Activated naive CD8-positive, alpha-beta T cell treated with anti-CD3 and anti-CD28 coated beads, Interleukin-2, amount 10 ng/mL, durations not matched to agents 7 days and 5 days (primary cell): ENCODE results near the gene TLX2. TPM values are rescaled to one million over a fixed set of nuclear protein-coding genes. Genes with fewer than 3 reads are reported as not detected.
A peak's percentile ranks its signal among the peaks of the same experiment; 100 is the strongest.

Source experiments
- ATAC-seq: fragments of 150-1000 bp; cut with Tn5 transposase; one replicate; pipeline ENCODE4 v1.10.0; 2021; ENCODE audit warnings: low read depth, moderate library complexity
- POLR2A ChIA-PET: fragments of 350-600 bp; sonication (Branson Sonifier 250); formaldehyde crosslinking; loops from one replicate; lab custom pipeline; 2021; ENCODE audit warnings: antibody characterized with exemption; lab: Charles Lee
- DNase-seq: peaks from one replicate; pipeline ENCODE4 v3.0.0; 2021
- H3K27ac Mint-ChIP-seq: one replicate; pipeline ENCODE4 v1.8.0; 2022; ENCODE audit warnings: mild to moderate bottlenecking, mixed read lengths
- H3K27me3 Mint-ChIP-seq: one replicate; pipeline ENCODE4 v1.8.0; 2022; ENCODE audit warnings: mild to moderate bottlenecking, moderate library complexity, mixed read lengths
- H3K36me3 Mint-ChIP-seq: one replicate; pipeline ENCODE4 v1.8.0; 2021; ENCODE audit warnings: mild to moderate bottlenecking, mixed read lengths
- H3K4me1 Mint-ChIP-seq: one replicate; pipeline ENCODE4 v1.8.0; 2021; ENCODE audit warnings: mixed read lengths
- H3K4me3 Mint-ChIP-seq: one replicate; pipeline ENCODE4 v1.8.0; 2022; ENCODE audit warnings: mild to moderate bottlenecking, moderate library complexity, mixed read lengths
- H3K9me3 Mint-ChIP-seq: one replicate; pipeline ENCODE4 v1.8.0; 2021; ENCODE audit warnings: mixed read lengths
- total RNA-seq, 2 experiments: library from RNA; stranded (reverse); gene quantifications; one replicate each; pipeline ENCODE4 v1.2.3, GENCODE V29; 2021

TLX2 gene
- total RNA-seq, 2 experiments from 2014 or later, result 0.69 to 0.88 TPM

DNA sequence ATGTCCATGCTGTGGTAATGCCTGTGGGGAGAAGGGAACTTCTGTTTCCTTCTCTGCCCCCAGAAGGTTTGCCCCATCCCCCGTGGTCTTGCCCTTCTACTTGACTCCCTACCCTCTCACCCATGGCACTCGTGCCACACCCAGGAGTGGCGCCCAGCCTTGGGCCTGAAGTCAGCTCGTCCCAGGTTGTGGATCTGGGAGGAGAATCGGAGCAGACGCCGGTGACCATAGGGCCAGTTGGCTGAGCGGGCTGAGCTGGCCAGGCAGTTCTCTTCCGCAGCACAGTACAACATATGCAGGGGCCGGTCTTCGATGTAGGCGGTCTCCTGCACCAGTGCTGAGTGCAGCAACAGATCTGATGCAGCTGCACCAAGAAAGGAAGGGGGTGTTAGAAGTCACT lies 20.2 kb downstream of the TLX2 start:
- Mint-ChIP-seq H3K27ac (no peak overlapping the region), H3K9me3 (no peaks in the 10 kb centered on the region), H3K36me3 (peaks cover 11% of the 10 kb centered on the region), H3K27me3 (peaks cover 21% of the 10 kb centered on the region), H3K4me3 (no peak overlapping the region), H3K4me1 (peaks cover 28% of the 10 kb centered on the region)
- DNase-seq, result no peak
- ATAC-seq, result no peak
- POLR2A ChIA-PET, result interaction anchor here (0.8 kb wide), 1 partner anchor 73 kb away, joined by 3 read pairs; no protein-coding TSS in a partner anchor

DNA sequence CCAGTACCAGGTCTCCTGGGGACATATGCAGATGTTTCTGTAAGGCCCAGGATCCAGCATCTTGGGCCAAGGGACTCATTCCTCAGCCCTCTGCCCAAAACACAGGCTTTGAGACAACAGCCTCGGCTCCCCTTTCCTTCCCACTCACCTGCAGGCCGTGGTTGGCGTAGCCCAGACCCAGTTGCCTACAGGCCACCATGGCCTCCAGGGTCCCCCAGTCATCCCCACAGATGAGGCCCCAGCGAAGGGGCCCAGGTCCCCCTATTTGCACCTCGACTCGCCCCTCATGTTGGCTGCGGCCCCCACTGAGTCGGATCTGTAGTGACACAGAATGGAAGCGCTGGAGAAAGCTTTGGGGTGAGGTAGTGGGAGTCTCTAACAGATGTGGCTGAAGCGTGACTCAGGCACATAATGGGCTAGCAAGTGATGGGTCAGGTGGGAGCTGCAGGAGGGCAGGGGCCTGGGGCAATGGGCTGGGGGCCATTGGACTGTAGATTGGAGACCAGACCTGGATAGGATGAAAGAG lies 21.3 kb downstream of the TLX2 start:
- no peak for ATAC-seq

DNA sequence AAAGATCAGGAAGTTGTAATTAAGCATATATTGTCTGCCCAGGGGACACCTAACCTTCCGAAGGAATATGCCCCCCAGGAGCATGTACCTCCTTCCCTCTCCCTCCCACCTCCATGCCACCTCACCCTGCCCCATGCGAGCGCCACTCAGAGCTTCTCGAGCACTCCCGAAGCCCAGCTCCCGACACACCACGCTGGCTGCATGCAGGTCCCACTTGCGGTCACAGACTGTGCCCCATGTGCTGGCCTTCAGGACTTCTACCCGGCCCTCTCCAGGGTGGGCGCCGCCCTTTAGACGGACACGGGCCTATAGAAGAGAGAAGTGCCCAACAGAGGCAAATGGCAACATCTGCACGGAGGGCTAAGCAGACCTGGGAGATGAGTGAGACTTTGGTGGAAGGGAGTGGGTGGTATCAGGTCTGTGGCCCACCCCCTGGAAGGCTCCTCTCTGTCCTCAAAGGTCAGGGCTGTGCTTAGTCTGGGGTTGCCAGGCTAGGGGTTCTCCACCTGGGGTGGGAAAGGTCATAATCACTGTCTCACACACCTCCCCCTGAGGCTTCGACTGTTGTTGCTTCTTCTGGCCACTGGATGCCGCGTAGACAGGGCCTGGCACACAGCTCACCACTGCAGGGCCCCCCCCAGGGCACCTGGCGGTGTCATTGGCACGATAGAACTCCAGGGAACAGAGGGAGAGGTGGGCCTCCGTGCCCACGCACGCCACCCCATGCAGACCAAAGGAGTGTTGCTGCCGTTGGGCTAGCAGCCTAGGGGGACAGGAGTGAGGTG lies 22.1 kb downstream of the TLX2 start:
- no peak overlapping the region for H3K4me3 Mint-ChIP-seq
- H3K27ac Mint-ChIP-seq, result no peak overlapping the region
- peaks cover 27% of the 10 kb centered on the region for H3K27me3 Mint-ChIP-seq
- peaks cover 6% of the 10 kb centered on the region for H3K36me3 Mint-ChIP-seq
- peaks cover 23% of the 10 kb centered on the region for H3K4me1 Mint-ChIP-seq
- ATAC-seq (no peak), DNase-seq (no peak)
- H3K9me3 Mint-ChIP-seq, result no peaks in the 10 kb centered on the region
- POLR2A ChIA-PET, result interaction anchor here (1.2 kb wide), 1 partner anchor 49 kb away, joined by 4 read pairs; no protein-coding TSS in a partner anchor

More for the DNA sequence above, 21.3 kb downstream of the TLX2 start:
- Mint-ChIP-seq H3K27me3 (peaks cover 24% of the 10 kb centered on the region), H3K9me3 (no peaks in the 10 kb centered on the region), H3K4me3 (no peak overlapping the region), H3K27ac (no peak overlapping the region), H3K36me3 (peaks cover 11% of the 10 kb centered on the region), H3K4me1 (peaks cover 30% of the 10 kb centered on the region)
- POLR2A ChIA-PET, result interaction anchor here (1.2 kb wide), 1 partner anchor 50 kb away, joined by 4 read pairs; no protein-coding TSS in a partner anchor
- DNase-seq, result no peak

DNA sequence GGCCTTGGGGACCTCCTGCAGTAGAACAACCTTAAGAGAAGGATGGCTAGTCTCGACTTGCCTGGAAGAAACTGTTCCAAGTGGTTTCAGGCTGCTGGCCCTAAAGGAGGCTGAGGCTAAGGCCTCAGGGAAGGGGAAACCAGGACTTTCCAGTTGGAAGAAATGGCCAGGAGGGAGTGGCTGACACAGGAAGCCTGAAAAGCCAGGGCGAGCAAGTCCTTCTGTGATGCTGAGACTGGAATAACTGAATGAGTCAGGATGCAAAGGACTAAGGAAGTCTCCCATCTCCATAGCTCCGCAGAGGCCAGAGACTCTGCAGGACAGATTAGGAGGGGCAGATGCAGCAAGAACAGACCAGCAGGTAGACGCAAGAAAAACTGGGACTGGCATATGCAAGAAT lies 22.9 kb downstream of the TLX2 start:
- no peak for ATAC-seq
- POLR2A ChIA-PET, result no interaction called here
- Mint-ChIP-seq H3K36me3 (peaks cover 4% of the 10 kb centered on the region), H3K27me3 (peaks cover 29% of the 10 kb centered on the region), H3K27ac (no peak overlapping the region), H3K4me3 (no peak overlapping the region), H3K9me3 (no peaks in the 10 kb centered on the region), H3K4me1 (peaks cover 16% of the 10 kb centered on the region)
- DNase-seq, result no peak

DNA sequence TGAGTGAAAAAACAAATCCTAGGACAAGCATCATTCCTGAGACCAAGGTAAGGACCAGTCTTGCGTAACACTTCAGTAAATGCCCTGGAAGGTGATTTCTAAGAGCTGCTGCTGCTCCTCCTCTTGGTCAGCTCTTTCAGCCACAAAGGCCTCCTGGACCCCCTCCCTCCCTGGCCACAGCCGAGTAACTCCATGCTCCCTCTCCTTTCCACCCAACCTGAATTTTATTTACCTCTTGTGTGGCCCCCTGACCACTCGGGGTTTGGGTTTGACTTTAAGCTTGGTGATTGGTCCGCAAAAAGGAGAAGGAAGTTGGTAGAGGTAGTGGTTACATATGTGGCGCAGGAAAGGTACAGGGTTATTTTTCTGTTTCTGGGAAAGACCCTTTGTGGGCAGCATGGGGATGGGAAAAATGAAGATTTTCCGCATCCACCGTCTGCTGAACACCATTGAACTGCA lies 24.7 kb downstream of the TLX2 start:
- Mint-ChIP-seq H3K27ac (no peak overlapping the region), H3K36me3 (no peaks in the 10 kb centered on the region), H3K27me3 (peaks cover 41% of the 10 kb centered on the region), H3K4me3 (peak overlapping the region; percentile 50), H3K4me1 (peaks cover 16% of the 10 kb centered on the region), H3K9me3 (no peaks in the 10 kb centered on the region)
- ATAC-seq (no peak), DNase-seq (no peak)
- POLR2A ChIA-PET, result interaction anchor here (0.5 to 1.6 kb wide), 3 partner anchors 9 to 71 kb away, joined by 4 to 9 read pairs (median 5); partner anchors contain the start of genes AUP1 and HTRA2

DNA sequence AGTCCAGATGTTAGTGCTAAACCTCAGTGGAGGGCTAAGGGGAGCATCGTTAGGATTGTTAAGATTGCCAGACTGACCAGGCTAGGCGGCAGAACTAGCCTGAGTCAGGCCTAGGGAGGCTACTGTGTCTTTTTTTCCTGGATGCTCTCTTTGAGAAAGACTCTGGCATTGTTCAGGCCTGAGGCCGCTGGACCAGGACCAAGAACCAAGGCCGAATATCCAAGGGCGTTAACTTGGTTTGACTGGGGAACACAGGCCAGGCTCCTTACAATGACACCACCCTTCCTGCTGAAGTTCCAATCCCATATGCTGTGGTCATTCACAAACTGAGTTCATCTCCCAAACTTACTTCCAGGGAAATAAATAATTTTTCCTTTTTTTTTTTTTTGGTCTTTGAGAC lies 26.0 kb downstream of the TLX2 start:
- H3K9me3 Mint-ChIP-seq, result no peaks in the 10 kb centered on the region
- H3K27me3 Mint-ChIP-seq, result peaks cover 46% of the 10 kb centered on the region
- no peak overlapping the region for H3K27ac Mint-ChIP-seq
- POLR2A ChIA-PET, result no interaction called here
- H3K36me3 Mint-ChIP-seq, result no peaks in the 10 kb centered on the region
- DNase-seq (no peak), ATAC-seq (no peak)
- no peak overlapping the region for H3K4me3 Mint-ChIP-seq
- H3K4me1 Mint-ChIP-seq, result peaks cover 16% of the 10 kb centered on the region

DNA sequence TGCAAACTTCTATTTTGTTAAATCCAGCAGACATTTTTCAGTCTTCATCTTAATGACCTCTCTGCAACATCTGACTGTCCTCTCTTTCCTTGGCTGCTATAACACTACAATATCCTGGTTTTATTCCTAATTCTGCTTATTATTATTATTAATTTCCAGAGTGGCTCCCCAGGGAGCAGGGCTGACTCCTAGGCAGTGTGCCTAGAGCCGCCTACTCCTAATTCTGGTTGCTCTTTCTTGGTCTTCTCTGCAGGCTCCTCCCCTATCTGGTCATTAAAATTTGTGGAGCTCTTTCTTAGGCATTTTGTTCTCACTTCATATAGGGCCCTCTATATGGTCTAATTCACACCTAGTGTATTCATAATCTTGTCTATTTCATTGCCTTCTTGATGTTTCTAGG lies 28.7 kb downstream of the TLX2 start:
- POLR2A ChIA-PET, result no interaction called here

DNA sequence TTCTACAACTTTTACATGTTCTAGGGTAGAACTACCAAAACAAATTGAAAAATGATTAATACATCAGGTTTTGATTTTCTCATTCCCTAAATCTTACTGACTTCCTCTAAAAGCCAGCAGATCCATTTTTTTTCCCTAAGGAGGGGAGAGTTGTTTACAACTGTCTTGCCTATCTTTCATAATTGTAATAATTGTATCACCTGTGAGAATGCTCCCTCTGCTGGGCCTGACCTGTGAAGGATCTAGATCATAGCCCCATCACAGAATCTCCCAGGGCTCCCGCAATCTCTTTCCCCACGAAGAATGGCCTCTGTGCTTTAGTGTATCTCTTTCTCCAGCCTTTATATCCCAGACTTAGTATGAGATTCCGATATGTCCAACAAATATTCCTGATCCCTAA lies 30.4 kb downstream of the TLX2 start:
- Mint-ChIP-seq H3K27ac (no peak overlapping the region), H3K27me3 (peaks cover 57% of the 10 kb centered on the region), H3K4me3 (no peak overlapping the region), H3K36me3 (no peaks in the 10 kb centered on the region), H3K4me1 (peaks cover 13% of the 10 kb centered on the region), H3K9me3 (no peaks in the 10 kb centered on the region)
- ATAC-seq, result no peak
- no peak for DNase-seq
- POLR2A ChIA-PET, result no interaction called here

More for the DNA sequence above, 28.7 kb downstream of the TLX2 start:
- Mint-ChIP-seq H3K4me3 (no peak overlapping the region), H3K27ac (no peak overlapping the region), H3K36me3 (no peaks in the 10 kb centered on the region), H3K9me3 (no peaks in the 10 kb centered on the region), H3K4me1 (peaks cover 20% of the 10 kb centered on the region), H3K27me3 (peaks cover 59% of the 10 kb centered on the region)
- DNase-seq (no peak), ATAC-seq (no peak)

DNA sequence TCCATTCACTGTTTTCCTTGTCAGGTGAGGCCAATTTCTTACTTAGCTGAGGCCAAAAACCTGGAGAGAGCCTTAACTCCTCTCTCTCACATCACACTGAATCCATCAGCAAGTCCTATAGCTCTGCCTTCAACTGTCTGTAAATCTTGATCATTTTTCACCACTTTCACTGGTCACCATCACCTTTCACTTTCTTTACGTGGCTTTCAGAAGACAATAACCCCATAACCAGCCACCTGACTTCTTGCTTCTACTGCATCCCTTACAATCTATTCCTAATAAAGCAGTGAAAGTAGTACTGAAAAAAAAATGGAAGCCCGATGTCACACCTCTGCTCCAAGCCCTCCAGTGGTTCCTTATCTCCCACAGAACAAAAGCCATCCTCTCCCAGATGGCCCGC lies 31.8 kb downstream of the TLX2 start:
- Mint-ChIP-seq H3K4me3 (no peak overlapping the region), H3K27ac (no peak overlapping the region), H3K4me1 (peaks cover 13% of the 10 kb centered on the region), H3K27me3 (peaks cover 63% of the 10 kb centered on the region), H3K9me3 (no peaks in the 10 kb centered on the region), H3K36me3 (no peaks in the 10 kb centered on the region)
- ATAC-seq (no peak), DNase-seq (no peak)
- POLR2A ChIA-PET, result interaction anchor here (0.5 kb wide), 1 partner anchor 28 kb away, joined by 3 read pairs; no protein-coding TSS in a partner anchor

DNA sequence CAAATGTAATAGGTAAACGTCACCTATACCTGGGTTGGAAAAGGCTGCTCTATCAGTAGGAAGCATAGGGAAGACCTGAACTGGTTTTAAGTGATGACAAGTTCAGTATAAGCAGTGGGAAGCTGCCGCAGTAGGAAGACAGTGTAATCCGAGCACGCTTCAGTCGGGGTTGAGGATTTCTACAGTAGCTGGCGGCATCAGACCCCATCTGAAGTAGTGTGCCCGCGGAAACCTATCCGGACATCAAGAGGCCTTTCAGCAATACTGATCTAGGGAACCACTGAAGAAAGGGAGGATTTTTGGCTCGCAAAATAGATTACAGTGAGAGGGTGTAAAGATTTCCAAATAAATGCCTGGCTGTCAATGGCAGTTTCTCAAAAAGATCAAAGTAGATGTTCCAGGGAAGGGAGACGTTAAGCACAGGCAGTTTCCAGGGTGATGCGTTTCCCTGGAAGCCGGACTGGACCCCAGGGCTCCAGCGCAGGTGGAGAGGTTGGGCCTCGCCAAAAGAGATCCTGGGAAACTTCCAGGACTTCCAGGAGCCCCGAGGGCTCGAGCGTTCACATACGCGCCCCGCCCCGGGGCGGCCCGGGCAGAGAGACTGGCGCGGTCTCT lies 34.1 kb downstream of the TLX2 start:
- DNase-seq, result no peak
- Mint-ChIP-seq H3K9me3 (no peaks in the 10 kb centered on the region), H3K4me1 (peaks cover 20% of the 10 kb centered on the region), H3K27ac (no peak overlapping the region), H3K4me3 (peak overlapping the region; percentile 69), H3K27me3 (peaks cover 56% of the 10 kb centered on the region), H3K36me3 (no peaks in the 10 kb centered on the region)
- no peak for ATAC-seq
- POLR2A ChIA-PET, result no interaction called here

DNA sequence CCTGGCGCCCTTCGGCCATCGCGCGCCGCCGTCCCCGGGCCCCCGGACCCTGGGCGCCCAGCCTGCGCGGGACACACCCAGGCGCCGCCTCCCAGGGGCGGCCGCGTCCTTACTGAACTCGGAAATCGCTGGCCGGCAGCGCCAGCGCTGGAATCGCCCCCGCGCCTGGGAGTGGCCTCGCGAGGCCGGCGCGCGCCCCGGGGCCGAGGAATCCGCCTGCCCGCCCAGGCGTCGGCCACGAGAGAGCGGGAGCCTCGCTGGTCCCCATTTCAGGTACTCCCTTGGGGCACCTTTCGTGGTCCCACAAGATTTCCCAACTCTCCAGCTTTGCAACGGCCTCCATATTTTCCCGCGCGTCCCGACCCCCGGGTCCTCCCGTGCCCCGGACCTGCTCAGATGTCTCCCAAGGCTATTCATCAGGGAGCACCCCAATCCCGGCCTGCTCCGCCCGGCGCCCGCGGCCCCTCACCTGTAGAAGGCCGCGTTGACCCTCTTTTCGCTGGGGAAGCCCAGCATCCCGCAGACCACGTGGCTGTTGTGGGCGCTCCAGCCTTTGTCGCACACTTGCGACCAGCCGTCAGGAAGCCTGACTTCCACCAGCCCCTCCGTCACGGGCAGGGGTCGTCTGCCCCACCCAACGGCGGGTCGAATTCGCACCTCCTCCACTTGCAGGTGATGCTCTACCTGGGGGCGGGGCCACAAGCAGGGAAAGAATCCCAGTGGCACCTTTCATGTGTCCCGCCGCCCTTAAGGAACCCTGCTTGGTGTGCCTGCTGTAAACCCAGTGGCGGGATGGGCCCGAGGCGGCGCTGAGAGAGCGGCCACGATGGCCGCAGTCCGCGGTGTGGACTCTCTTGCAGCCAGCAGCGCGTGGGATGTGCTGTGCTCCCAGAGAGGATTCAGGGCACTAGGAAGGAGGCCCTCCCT lies 34.9 kb downstream of the TLX2 start:
- ATAC-seq (peak; percentile 50), DNase-seq (peak; percentile 54)
- peak overlapping the region; percentile 56 for H3K4me3 Mint-ChIP-seq
- POLR2A ChIA-PET, result no interaction called here
- H3K27me3 Mint-ChIP-seq, result peaks cover 54% of the 10 kb centered on the region
- no peak overlapping the region for H3K27ac Mint-ChIP-seq
- H3K4me1 Mint-ChIP-seq, result peaks cover 23% of the 10 kb centered on the region
- H3K9me3 Mint-ChIP-seq, result no peaks in the 10 kb centered on the region
- no peaks in the 10 kb centered on the region for H3K36me3 Mint-ChIP-seq

DNA sequence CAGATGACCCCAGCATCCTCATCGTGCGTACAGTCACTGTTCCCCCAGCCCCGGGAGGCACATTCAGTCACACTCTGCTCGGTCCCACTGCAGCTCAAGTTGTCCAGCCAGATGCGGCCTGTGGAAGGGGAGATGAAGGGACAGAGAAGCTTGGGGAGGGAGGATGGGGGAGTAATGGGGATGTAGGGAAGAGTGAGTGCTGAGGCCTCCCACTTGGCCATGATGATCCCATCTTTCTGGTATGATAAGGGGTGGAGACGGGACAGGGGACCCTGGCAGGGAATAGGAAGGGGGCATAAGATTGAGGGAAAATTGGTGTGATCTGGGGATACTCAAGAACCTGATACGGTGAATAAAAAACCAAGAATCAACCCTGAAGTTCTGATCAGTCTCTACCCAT lies 36.0 kb downstream of the TLX2 start:
- H3K36me3 Mint-ChIP-seq, result no peaks in the 10 kb centered on the region
- no peak for DNase-seq
- H3K4me3 Mint-ChIP-seq, result peak overlapping the region; percentile 23
- H3K4me1 Mint-ChIP-seq, result peaks cover 23% of the 10 kb centered on the region
- POLR2A ChIA-PET, result interaction anchor here (0.7 kb wide), 2 partner anchors 19 to 37 kb away, joined by 3 read pairs; no protein-coding TSS in a partner anchor
- no peak for ATAC-seq
- no peaks in the 10 kb centered on the region for H3K9me3 Mint-ChIP-seq
- peaks cover 48% of the 10 kb centered on the region for H3K27me3 Mint-ChIP-seq
- no peak overlapping the region for H3K27ac Mint-ChIP-seq
